HG03342 (cell line): Measurements from ENCODE around the gene CCDC15.

ENCODE experiments used
- ATAC-seq: cut with Tn5 transposase; IDR thresholded peaks from one replicate; pipeline ENCODE4 v1.9.1; 2021; ENCODE audit warnings: mild to moderate bottlenecking, moderate library complexity; ENCODE audit not compliant: unreplicated experiment

Gene CCDC15

GRCh38 chr11:124953753-124954589, at the start of gene CCDC15:
CCDC15 (plus strand) TSS chr11:124954202; CDS start chr11:124954733, 531 bp downstream.
- ATAC-seq: peak; percentile 100

GRCh38 chr11:124915541-124916369, 38.2 kb upstream of the CCDC15 start:
- no peak for ATAC-seq

- ATAC-seq: no peak
Observed at GRCh38 chr11:124916370-124916710, 37.7 kb upstream of the CCDC15 start.

- ATAC-seq: no peak
Observed at GRCh38 chr11:124917115-124917637, 36.8 kb upstream of the CCDC15 start.

GRCh38 chr11:124918950-124919349, 35.1 kb upstream of the CCDC15 start, which contains the start of gene HEPN1:
HEPN1 (plus strand) TSS chr11:124919250.
- no peak for ATAC-seq

GRCh38 chr11:124919898-124920297, 34.1 kb upstream of the CCDC15 start:
- no peak for ATAC-seq

- no peak for ATAC-seq
Observed at GRCh38 chr11:124920356-124920755, 33.6 kb upstream of the CCDC15 start.

- peak; percentile 67 for ATAC-seq
Observed at GRCh38 chr11:124920870-124921609, 33.0 kb upstream of the CCDC15 start.

- ATAC-seq: no peak
Observed at GRCh38 chr11:124922831-124923230, 31.2 kb upstream of the CCDC15 start.

- no peak for ATAC-seq
Observed at GRCh38 chr11:124923296-124923695, 30.7 kb upstream of the CCDC15 start.

GRCh38 chr11:124928942-124929665, 24.9 kb upstream of the CCDC15 start:
- no peak for ATAC-seq

- peak; percentile 92 for ATAC-seq
Observed at GRCh38 chr11:124930799-124931198, 23.2 kb upstream of the CCDC15 start.

- ATAC-seq: no peak
Observed at GRCh38 chr11:124934862-124935547, 19.0 kb upstream of the CCDC15 start.

GRCh38 chr11:124935548-124936514, 18.2 kb upstream of the CCDC15 start, which contains the start of gene HEPACAM:
HEPACAM (minus strand) TSS chr11:124936047; CDS start chr11:124936006, 41 bp downstream.
- no peak for ATAC-seq

- no peak for ATAC-seq
Observed at GRCh38 chr11:124937336-124937935, 16.6 kb upstream of the CCDC15 start.

- no peak for ATAC-seq
Observed at GRCh38 chr11:124938206-124938765, 15.7 kb upstream of the CCDC15 start.

GRCh38 chr11:124938970-124939369, 15.0 kb upstream of the CCDC15 start:
- ATAC-seq: no peak

- ATAC-seq: no peak
Observed at GRCh38 chr11:124941703-124942102, 12.3 kb upstream of the CCDC15 start.
